ENCODE data around the gene NOP16.

Gene NOP16

DNA sequence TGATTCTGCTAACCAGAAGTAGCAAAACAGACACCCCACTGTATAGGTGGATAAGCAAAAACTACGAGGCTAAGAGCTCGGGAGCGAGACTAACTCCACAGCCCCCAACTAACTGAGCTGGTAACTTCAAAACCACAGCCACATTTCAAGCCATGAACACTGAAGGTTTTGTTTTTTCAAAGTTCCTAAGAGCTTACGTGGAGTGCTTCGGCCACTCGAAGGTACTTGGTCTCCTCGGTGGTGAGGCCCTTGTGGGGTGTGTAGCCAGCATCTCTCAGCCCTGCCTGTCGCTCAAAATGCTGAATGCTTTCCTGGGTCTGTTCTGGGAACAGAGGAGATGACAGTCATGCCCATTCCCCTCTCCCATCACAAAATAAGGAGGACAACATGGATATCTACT is 38.0 kb downstream of the NOP16 start:
- TF ChIP-seq CREB1 (IDR thresholded peaks at IDR 0.05; ENCODE audit: low read depth) (no peak), NFIC (IDR thresholded peaks at IDR 0.05) (no peak), EGR1 (IDR thresholded peaks at IDR 0.05) (no peak), TAF1 (IDR thresholded peaks at IDR 0.05; ENCODE audit: low read depth) (no peak), EP300 (IDR thresholded peaks at IDR 0.05; ENCODE audit: borderline replicate concordance) (no peak), FOXM1 (IDR thresholded peaks at IDR 0.05; ENCODE audit: borderline replicate concordance, low read depth) (no peak), TEAD4 (IDR thresholded peaks at IDR 0.05) (no peak), ZBTB7A (IDR thresholded peaks at IDR 0.05; ENCODE audit: low read depth) (no peak), CEBPB (IDR thresholded peaks at IDR 0.05) (no peak), YY1 (IDR thresholded peaks at IDR 0.05; ENCODE audit: low read depth) (no peak), TCF12 (IDR thresholded peaks at IDR 0.05; ENCODE audit: low read depth) (no peak), RAD21 (IDR thresholded peaks at IDR 0.05; ENCODE audit: low read depth) (no peak)
- TF ChIP-seq, protein P1, sequence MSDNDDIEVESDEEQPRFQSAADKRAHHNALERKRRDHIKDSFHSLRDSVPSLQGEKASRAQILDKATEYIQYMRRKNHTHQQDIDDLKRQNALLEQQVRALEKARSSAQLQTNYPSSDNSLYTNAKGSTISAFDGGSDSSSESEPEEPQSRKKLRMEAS (IDR thresholded peaks at IDR 0.05), result no peak
- TF ChIP-seq, protein P2, sequence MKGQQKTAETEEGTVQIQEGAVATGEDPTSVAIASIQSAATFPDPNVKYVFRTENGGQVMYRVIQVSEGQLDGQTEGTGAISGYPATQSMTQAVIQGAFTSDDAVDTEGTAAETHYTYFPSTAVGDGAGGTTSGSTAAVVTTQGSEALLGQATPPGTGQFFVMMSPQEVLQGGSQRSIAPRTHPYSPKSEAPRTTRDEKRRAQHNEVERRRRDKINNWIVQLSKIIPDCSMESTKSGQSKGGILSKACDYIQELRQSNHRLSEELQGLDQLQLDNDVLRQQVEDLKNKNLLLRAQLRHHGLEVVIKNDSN (IDR thresholded peaks at IDR 0.05), result no peak
- TF ChIP-seq, protein P3, sequence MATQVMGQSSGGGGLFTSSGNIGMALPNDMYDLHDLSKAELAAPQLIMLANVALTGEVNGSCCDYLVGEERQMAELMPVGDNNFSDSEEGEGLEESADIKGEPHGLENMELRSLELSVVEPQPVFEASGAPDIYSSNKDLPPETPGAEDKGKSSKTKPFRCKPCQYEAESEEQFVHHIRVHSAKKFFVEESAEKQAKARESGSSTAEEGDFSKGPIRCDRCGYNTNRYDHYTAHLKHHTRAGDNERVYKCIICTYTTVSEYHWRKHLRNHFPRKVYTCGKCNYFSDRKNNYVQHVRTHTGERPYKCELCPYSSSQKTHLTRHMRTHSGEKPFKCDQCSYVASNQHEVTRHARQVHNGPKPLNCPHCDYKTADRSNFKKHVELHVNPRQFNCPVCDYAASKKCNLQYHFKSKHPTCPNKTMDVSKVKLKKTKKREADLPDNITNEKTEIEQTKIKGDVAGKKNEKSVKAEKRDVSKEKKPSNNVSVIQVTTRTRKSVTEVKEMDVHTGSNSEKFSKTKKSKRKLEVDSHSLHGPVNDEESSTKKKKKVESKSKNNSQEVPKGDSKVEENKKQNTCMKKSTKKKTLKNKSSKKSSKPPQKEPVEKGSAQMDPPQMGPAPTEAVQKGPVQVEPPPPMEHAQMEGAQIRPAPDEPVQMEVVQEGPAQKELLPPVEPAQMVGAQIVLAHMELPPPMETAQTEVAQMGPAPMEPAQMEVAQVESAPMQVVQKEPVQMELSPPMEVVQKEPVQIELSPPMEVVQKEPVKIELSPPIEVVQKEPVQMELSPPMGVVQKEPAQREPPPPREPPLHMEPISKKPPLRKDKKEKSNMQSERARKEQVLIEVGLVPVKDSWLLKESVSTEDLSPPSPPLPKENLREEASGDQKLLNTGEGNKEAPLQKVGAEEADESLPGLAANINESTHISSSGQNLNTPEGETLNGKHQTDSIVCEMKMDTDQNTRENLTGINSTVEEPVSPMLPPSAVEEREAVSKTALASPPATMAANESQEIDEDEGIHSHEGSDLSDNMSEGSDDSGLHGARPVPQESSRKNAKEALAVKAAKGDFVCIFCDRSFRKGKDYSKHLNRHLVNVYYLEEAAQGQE (IDR thresholded peaks at IDR 0.05; ENCODE audit: low read depth), result no peak

DNA sequence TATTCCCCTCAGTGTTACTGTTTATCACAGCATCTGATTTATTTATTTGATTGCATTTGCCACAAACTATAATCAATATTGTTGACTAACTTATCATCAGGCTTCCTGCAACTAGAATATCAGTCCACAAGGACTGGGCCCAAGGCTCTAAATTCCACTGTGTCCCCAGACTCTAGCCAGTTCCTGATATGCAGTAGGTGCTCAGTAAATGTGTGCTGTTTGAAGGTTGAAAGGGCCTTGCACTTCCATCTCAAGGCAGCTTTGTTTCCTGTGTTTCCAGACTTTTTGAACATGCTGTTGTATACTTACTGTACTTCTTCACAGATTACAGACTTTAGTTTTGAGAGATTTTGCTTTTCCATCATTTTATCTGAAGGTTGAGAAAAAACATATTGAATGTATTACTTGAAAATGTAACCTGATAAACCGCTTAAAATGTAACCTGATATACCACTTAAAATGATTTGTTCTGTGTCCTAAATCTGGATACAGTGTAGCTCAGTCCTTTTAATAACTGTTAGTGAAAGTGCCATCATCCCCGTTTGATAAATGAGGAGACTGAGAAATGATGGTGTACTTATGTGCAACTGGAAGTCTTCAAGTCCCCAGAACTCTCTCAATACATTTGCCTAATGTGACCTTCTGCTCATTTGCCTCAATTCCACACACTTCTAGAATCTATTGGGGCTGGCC is 45.5 kb downstream of the NOP16 start:
- TF ChIP-seq EP300 (IDR thresholded peaks at IDR 0.05; ENCODE audit: borderline replicate concordance) (no peak), CEBPB (IDR thresholded peaks at IDR 0.05) (no peak), CREB1 (IDR thresholded peaks at IDR 0.05; ENCODE audit: low read depth) (no peak), TEAD4 (IDR thresholded peaks at IDR 0.05) (no peak), EGR1 (IDR thresholded peaks at IDR 0.05) (no peak), NFIC (IDR thresholded peaks at IDR 0.05) (no peak), ZBTB7A (IDR thresholded peaks at IDR 0.05; ENCODE audit: low read depth) (no peak), TAF1 (IDR thresholded peaks at IDR 0.05; ENCODE audit: low read depth) (no peak), YY1 (IDR thresholded peaks at IDR 0.05; ENCODE audit: low read depth) (no peak), TCF12 (IDR thresholded peaks at IDR 0.05; ENCODE audit: low read depth) (no peak), FOXM1 (IDR thresholded peaks at IDR 0.05; ENCODE audit: borderline replicate concordance, low read depth) (no peak), RAD21 (IDR thresholded peaks at IDR 0.05; ENCODE audit: low read depth) (no peak)
- TF ChIP-seq, protein P2 (IDR thresholded peaks at IDR 0.05), result no peak
- TF ChIP-seq, protein P1 (IDR thresholded peaks at IDR 0.05), result no peak
- TF ChIP-seq, protein P3 (IDR thresholded peaks at IDR 0.05; ENCODE audit: low read depth), result no peak

DNA sequence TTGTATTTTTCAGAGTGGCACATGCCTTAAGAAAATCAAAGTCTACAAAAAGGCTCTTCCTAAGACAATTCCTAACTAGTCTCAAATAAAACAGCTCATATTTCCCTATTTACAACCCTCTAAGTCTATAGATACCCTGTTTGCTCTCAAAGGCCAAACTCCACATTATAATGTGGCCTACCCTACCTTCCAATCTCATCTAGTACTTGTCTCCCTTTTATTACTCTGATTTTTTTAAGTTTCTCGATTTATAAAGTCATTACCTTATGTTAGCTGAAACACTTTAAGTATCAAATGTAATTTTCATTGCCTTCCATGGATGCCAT is 46.3 kb downstream of the NOP16 start:
- no peak for TF ChIP-seq TAF1 (IDR thresholded peaks at IDR 0.05; ENCODE audit: low read depth)
- TF ChIP-seq, protein P3 (IDR thresholded peaks at IDR 0.05; ENCODE audit: low read depth), result no peak
- TF ChIP-seq, protein P1 (IDR thresholded peaks at IDR 0.05), result no peak
- TF ChIP-seq CEBPB (IDR thresholded peaks at IDR 0.05), result no peak
- TF ChIP-seq RAD21 (IDR thresholded peaks at IDR 0.05; ENCODE audit: low read depth), result no peak
- no peak for TF ChIP-seq YY1 (IDR thresholded peaks at IDR 0.05; ENCODE audit: low read depth)
- no peak for TF ChIP-seq TEAD4 (IDR thresholded peaks at IDR 0.05)
- TF ChIP-seq ZBTB7A (IDR thresholded peaks at IDR 0.05; ENCODE audit: low read depth), result no peak
- no peak for TF ChIP-seq FOXM1 (IDR thresholded peaks at IDR 0.05; ENCODE audit: borderline replicate concordance, low read depth)
